ENCODE results near the gene DMPK.
A peak's percentile ranks its signal among the peaks of the same experiment; 100 is the strongest.

Gene DMPK

GRCh38 chr19:45785097-45785496 is 2.8 kb upstream of the DMPK start:
- no peak for DNase-seq

- no peak for DNase-seq
These were observed 1.8 kb upstream of the DMPK start for GRCh38 chr19:45784096-45784495.

GRCh38 chr19:45782820-45783785 is 813 bp upstream of the DMPK start:
- DNase-seq: no peak

- no peak for DNase-seq
These were observed 802 bp downstream of the DMPK start for GRCh38 chr19:45781214-45782161.

- no peak for DNase-seq
These were observed 1.7 kb downstream of the DMPK start for GRCh38 chr19:45780448-45781213.

GRCh38 chr19:45780146-45780447 is 2.2 kb downstream of the DMPK start:
- DNase-seq: no peak

- DNase-seq: no peak
These were observed 2.8 kb downstream of the DMPK start for GRCh38 chr19:45779231-45780145.

- no peak for DNase-seq
These were observed 4.2 kb downstream of the DMPK start for GRCh38 chr19:45778010-45778661.

- no peak for DNase-seq
These were observed 4.8 kb downstream of the DMPK start for GRCh38 chr19:45777395-45777961.

- no peak for DNase-seq
These were observed 7.5 kb downstream of the DMPK start for GRCh38 chr19:45774765-45775164.

- DNase-seq: no peak
These were observed 8.9 kb downstream of the DMPK start for GRCh38 chr19:45773384-45773783.

- no peak for DNase-seq
These were observed 9.4 kb downstream of the DMPK start for GRCh38 chr19:45772912-45773311.

GRCh38 chr19:45772130-45772840 is 10.0 kb downstream of the DMPK start:
- DNase-seq: no peak

- DNase-seq: no peak
These were observed 10.9 kb downstream of the DMPK start for GRCh38 chr19:45771311-45771933.

GRCh38 chr19:45770192-45771101 is 11.8 kb downstream of the DMPK start:
- peak; percentile 90 for DNase-seq

- peak; percentile 66 for DNase-seq
These were observed 12.5 kb downstream of the DMPK start for GRCh38 chr19:45769821-45770191.

GRCh38 chr19:45768984-45769782 is 13.1 kb downstream of the DMPK start, which contains the start of gene SIX5:
TSS of gene SIX5 (minus strand) at chr19:45769252. CDS start at chr19:45768844, 408 bp downstream.
- peak; percentile 97 for DNase-seq

- no peak for DNase-seq
These were observed 13.7 kb downstream of the DMPK start for GRCh38 chr19:45768655-45768983.
